ENCODE measurements around the gene B3GLCT.
"Not testable (repeated sequence)": the region's sequence is repeated elsewhere in the genome, so short reads cannot be mapped to it uniquely, and the experiment has no call there.

The B3GLCT gene

DNA sequence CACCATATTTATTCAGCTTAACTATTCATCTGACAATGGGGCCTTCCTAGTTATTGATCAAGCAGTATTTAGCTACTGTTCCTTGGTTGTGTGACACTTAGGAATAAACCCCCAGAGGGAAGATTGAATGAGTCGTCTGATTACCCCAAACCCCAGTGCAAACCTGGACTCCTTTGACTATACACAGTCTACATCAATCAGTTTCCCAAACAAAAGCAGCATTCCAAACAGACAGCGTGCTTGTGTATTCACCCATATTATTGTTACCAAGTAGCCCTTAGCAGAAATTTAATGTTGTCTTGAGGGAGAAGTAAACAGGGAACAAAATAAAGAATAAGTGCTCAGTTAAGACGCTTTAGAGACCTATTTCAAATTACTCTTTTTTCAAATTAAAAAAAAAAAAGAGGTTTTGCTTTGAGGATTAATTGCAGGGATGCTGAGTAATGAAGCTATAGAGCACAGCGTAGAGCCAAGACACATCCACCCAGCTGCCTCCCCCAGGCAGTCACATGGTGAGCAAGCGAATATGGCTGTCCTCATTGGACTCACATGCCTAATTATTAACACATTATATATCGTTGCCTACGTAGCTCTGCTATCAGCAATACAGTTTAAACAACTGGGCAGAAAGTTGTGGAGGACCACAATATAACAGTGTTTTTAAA, 14.7 kb upstream of the B3GLCT start:
- DNase-seq: no peak

DNA sequence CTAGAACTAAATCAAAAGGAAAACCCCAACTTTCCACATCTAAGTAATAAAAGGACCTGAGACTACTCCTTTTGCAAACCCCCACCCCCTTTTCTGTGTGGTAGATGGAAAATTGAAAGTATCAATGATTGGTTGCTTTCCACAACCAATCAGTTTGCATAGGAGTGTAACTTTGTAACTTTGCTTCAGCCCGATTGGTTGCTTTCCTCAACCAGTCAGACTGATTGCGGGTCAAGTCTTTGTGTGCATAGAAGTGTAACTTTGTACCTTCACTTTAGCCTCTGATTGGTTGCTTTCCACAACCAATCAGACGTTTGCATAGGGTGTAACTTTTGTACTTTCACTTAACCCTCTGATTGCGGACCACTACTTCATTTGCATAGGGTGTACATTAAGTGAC, 8.0 kb upstream of the B3GLCT start:
- no peak for DNase-seq

DNA sequence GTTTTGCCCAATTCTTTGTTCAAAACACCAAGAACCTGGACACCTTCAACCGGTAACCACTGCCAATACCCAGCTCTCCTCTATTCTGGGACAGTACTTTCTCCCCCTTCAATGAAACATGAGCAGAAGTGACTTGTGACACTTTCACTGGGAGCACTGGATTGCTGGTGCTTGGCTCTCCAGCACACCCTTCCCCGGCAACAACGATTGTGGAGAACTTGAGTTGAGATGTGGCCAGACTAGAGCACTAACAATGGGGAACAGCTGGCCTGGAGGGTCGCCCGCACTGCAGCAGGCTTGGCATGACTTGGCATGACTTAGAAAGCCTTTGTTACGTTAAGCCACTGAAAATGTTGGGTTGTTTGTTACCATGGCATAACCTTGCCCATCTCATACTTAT, 7.5 kb upstream of the B3GLCT start:
- no peak for DNase-seq

GRCh38 chr13:31195616-31196015, 4.2 kb upstream of the B3GLCT start:
- no peak for DNase-seq

DNA sequence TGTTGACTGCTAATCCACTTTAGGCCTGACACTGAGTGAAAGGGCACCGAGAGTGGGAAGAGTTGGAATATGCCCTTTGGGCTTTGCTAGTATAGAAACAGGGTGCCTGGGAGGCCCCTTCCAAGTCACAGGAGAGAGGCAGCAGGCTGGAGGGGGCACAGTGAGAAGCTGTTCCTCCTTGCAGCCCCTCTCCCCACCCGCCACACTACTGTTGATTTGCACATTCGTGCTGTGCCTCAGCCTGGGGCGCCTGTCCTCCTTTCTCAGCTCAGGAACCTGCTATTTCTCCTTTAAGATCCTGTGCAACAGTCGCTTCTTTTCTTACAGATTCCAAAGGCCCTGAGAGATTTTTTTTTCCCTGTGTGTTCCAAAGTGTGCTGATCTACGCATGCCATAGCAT, 2.8 kb upstream of the B3GLCT start:
- DNase-seq: no peak

- DNase-seq: no peak
These were observed 1.3 kb upstream of the B3GLCT start for GRCh38 chr13:31198519-31198918.

DNA sequence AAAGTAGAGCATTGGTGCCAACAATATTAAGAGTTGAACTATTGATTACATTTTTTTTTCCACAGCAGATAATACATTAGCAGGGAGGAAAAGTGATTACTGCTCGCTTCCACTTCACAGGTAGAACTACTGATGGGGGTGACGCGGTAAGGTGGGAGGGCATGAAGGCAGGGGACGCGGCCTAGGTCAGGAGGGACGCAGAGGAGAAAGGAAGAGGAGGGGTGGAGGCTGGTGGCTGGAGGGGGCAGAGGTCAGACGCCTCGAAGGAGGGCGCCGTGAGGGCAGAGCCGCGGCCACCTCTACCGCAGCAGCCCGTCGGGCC, 287 bp upstream of the B3GLCT start:
- no peak for DNase-seq

GRCh38 chr13:31200637-31200971, 829 bp downstream of the B3GLCT start:
- DNase-seq: peak; percentile 1

GRCh38 chr13:31201341-31202031, 1.7 kb downstream of the B3GLCT start:
- DNase-seq: no peak

DNA sequence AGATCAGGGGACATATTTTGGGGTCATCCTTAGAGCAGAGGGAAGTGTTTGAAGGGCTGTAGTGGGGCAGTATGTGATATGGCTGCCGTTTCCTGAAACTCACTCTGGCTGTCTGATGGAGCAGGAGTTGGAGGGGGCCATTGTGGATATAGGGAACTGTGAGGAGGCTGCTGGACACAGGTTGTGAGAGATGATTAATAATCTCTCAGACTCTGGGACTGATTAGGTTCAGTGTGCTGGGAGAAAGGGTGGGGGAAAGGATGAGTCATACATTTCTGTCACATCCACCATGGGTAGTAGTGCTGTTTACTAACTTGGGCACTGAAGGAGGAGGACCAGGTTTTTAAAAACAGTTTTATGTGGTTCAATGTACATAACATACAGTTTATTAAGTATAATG, 4.8 kb downstream of the B3GLCT start:
- DNase-seq: no peak

DNA sequence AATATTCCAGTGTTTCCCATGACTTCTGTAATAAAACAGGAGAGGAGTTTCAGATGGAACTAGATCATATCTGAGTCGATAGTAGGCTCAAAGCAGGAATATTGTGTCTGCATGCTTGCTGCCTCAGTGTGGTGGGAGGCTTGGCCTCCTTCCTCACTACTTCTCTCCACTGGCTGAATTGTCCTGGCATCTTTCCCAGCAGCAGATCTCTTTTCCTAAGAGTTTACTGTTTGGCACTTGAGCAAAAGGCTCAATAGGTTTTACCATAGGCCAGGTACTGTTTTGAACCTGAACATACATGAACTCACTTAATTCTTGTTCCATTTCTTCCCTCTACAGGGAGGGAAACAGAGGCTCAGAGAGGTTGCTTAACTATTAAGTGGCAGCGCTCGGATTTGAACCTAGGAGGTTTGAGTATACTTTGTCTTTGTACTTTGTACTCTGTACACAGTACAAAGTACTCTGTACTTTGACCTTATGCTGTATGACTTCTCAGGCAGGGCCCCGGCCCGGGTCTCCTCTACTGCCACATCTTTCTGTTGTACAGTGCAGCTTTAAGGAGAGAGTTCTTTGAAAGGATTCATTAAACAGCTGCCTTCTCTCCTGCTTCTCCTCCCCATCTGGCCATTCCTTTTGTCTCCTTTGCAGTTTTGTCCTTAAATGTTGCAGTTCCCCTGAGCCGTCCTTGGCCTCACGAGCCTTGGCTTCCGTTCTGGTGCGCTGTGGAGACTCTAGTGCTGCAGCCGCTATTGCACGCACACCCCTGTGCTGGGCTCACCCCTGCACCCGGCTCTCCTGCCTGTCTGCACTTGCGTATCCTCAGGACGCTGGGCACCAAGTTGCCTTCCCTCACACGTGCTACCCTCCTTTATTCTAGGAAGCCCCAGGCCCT, 8.1 kb downstream of the B3GLCT start:
- DNase-seq: no peak

DNA sequence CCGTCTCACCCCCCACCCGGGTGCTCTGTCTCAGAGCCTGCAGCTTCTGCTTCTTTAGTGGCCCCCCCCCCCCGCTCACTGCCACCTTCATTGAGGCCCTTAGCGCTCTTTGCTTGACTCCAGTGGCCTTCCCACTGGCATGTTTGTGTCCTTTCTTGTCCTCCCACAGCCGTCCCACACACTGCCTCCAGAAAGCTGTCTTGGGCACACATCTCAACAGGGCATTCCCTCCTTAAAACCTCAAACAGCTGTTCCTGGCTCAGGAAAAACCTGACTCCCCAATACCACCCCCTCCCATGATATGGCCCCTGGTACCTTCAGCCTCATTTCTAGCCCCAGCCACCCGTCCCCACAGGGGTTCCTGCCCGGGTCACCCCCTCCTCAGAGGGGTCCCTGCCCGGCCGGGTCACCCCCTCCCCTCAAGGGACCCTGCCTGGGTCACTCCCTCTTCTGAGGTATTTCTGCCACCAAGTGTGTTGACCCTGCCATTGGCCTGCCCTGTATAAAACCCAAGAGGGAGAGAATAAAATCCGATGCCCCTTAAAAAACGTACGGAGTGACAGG, 8.9 kb downstream of the B3GLCT start:
- DNase-seq: no peak

DNA sequence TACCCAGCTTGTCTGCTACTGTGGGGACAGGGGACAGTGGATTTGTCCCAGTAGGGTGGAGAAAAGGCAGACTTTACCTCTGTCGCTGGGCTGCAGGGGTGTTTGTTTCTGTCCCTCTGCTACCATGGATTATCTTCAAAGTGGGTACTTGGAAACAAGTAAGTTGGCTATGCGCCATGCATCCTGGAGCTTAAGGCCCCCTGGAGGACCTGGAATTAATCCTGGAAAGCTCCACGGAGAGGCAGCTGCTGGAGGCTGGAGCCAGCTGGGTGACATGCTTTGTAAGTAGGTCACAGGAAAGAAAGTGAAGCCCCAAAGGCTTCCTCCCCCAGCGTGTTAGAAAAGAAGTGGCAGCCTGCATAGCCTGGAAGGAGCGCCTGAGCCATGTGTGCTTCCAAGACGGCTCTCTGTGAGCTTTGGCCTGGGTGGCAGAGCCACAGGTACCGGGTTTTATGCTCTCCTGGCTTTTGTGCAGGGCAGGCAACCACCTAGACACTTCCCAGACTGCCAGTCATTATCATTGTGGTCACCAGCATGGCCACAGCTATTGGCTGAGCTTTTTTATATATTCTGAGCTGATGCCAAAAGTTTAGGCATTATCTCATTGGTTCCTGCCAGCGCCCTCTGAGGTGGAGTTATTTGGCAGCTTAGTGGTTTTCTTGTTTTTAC, 9.5 kb downstream of the B3GLCT start:
- DNase-seq: peak; percentile 3

GRCh38 chr13:31209841-31210210, 10.1 kb downstream of the B3GLCT start:
- DNase-seq: no peak

DNA sequence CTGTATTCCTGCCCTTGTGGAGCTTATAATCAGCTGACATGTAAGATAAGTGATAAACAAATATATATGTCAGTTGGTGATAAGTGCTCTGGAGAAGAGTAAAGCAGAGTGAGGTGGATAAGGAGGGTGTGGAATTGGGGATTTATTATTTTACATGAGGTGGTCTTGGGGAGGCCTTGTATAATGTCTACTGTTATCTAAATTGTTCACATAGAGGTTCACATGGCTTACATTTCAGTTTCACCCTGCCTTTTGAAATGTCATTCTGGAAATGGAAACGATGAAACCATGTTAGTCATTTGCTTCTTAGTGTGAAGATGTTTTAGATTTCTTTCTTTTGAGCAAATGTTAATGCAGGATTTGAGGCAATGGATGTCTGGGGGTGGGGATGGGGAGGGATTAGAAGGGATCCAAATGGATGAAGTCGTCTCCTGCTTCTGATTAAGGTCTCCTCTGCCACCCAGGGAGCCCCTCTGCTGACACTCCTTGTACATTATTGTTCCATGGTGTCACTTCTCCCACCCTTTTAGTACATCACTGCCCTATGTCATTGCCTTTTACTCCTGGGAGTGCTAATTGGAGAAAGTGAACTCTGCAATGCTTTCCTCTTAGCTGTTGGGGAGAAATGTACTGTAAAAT, 14.0 kb downstream of the B3GLCT start:
- DNase-seq: no peak

DNA sequence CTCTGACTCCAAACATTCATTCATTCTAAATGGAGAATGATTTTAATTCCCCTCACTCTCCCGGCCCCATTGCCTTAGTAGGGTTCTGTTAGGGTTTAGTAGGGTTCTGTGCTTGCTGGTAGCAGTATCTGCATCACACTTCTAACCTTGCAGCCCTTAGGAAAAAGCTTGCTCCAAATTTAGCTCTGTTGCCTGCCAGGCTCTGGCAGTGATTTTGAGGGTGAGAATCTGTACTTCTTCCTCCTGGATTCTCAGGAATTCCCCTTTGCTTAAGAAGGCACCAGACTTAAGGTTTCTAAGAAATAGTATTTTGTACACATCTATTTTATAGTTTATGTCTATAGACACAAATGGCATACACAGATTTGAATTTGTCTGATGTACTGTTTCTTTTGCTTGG, 14.7 kb downstream of the B3GLCT start:
- DNase-seq: no peak

DNA sequence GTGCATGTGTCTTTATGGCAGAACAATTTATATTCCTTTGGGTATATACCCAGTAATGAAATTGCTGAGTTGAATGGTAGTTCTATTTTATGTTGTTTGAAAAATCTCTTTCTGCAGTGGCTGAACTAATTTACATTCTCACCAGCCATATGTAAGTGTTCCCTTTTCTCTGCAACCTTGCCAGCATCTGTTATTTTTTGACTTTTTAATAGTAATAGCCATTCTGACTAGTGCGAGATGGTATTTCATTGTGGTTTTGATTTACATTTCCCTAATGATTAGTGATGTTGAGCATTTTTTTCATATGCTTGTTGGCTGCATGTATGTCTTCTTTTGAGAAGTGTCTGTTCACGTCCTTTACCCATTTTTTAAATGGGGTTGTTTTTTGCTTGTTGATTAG, 17.1 kb downstream of the B3GLCT start:
- DNase-seq: not testable (repeated sequence)

- DNase-seq: no peak
These were observed 20.3 kb downstream of the B3GLCT start for GRCh38 chr13:31219909-31220598.

DNA sequence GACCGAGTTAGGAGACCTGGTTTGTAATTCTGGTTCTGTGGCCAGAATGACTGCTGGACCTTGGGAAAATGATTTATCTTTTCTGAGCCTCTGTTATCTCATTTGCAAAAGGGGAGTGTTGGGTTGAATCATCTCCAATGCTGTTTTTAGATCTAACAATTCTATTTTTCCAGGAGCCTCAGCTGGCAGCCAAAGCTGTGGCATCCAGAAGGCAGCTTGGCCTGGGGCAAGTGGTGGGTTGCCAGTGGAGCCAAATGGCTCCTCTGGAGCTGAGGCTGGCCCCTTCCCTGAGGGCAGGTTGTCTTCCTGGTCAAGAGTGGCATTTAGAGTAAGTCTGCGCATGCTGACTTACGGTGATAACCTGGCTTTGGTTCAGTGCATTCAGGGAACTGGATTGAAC, 21.3 kb downstream of the B3GLCT start:
- no peak for DNase-seq

GRCh38 chr13:31223215-31223614, 23.4 kb downstream of the B3GLCT start:
- DNase-seq: no peak

- DNase-seq: no peak
These were observed 23.9 kb downstream of the B3GLCT start for GRCh38 chr13:31223640-31224039.

DNA sequence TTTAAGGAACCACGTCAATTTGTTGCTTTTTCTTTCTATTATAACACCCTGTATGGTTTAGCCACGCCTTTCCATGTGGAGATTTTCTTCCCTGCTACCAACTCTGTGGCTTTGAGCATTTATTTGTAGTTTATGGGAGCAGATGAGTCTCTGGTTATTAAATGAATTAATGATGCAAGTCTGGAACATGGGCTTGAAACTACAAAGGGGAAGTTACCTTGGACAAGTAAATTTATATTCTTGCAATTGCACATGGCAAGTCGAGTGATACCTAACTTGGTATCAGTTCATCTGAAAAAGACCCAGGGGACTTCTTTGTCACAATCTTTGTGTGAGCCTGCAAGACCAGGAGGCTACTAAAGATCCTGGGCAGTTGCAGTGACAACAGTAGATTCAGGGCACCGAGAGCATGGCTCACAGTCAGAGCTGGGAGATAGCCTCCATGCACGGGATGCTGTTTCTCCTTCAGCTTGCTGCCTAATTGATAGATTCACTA, 24.4 kb downstream of the B3GLCT start:
- DNase-seq: no peak

All from NCI-H774 (cell line).